Neuron (in vitro differentiated cells): ENCODE results near the gene PCDHGA12.
"Not testable (repeated sequence)": the region's sequence is repeated elsewhere in the genome, so short reads cannot be mapped to it uniquely, and the experiment has no call there.

Source experiments
- H2AFZ ChIP-seq: one replicate; pipeline ENCODE4 v1.6.1; 2013; ENCODE audit warnings: low read depth, mild to moderate bottlenecking, inconsistent platforms, low read length, moderate library complexity
- H3K27me3 ChIP-seq: one replicate; pipeline ENCODE4 v1.6.1; 2013; ENCODE audit warnings: low read length; ENCODE audit not compliant: insufficient read depth
- H3K36me3 ChIP-seq: one replicate; pipeline ENCODE4 v1.6.1; 2013; ENCODE audit warnings: low read length; ENCODE audit not compliant: insufficient read depth
- H3K4me1 ChIP-seq: one replicate; pipeline ENCODE4 v1.6.1; 2013; ENCODE audit warnings: low read length; ENCODE audit not compliant: insufficient read depth
- H3K4me3 ChIP-seq: 2 replicates; pipeline ENCODE4 v1.5.1; 2013; ENCODE audit warnings: mild to moderate bottlenecking, low read length, moderate library complexity
- H3K9me3 ChIP-seq: one replicate; pipeline ENCODE4 v1.6.1; 2013; ENCODE audit warnings: low read length

PCDHGA12 gene

DNA sequence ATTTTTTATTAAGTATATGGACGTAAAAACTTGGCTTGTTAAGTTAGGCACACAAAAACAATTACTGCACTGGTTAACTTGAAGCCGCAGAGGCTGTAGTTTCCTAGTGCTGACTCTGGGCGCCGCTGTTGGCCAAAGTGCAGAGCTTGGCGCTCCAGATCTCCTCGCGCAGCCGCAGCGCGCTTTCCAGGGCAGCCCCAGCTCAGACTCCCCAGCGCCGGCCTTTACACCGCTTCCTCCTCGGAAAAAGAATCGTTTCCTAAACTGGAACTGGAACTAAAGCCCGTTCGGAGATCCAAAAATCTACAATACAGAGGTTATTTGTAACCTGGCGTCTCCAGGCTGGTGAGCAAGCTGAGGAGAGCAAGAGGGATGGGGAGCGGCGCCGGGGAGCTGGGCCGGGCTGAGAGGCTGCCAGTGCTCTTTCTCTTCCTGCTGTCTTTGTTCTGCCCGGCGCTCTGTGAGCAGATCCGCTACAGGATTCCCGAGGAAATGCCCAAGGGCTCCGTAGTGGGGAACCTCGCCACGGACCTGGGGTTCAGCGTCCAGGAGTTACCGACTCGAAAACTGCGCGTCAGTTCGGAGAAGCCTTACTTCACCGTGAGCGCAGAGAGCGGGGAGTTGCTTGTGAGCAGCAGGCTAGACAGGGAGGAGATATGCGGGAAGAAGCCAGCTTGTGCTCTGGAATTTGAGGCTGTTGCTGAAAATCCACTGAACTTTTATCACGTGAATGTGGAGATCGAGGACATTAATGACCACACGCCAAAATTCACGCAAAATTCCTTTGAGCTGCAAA, 32.4 kb upstream of the PCDHGA12 start, which contains the start of gene PCDHGB5:
Gene PCDHGB5 (plus strand): TSS at position 192 of the 796 bp plus-strand sequence. CDS start 181 bp downstream, at position 373.
- peaks cover 34% of the 10 kb centered on the region for H3K9me3 ChIP-seq
- H2AFZ ChIP-seq, H3K4me3 ChIP-seq, H3K4me1 ChIP-seq, H3K36me3 ChIP-seq, H3K27me3 ChIP-seq: not testable (repeated sequence)

DNA sequence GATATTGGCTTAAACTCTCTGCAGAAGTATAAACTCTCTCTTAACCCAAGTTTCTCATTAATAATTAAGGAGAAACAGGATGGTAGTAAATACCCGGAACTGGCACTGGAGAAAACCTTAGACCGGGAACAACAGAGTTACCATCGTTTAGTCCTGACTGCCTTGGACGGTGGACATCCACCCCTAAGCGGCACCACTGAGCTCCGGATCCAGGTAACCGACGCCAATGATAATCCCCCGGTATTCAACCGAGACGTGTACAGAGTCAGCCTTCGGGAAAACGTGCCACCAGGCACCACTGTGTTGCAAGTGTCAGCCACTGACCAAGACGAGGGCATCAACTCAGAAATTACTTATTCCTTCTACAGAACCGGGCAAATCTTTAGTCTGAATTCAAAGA, 31.7 kb upstream of the PCDHGA12 start:
- no peak overlapping the region for H3K4me3 ChIP-seq

DNA sequence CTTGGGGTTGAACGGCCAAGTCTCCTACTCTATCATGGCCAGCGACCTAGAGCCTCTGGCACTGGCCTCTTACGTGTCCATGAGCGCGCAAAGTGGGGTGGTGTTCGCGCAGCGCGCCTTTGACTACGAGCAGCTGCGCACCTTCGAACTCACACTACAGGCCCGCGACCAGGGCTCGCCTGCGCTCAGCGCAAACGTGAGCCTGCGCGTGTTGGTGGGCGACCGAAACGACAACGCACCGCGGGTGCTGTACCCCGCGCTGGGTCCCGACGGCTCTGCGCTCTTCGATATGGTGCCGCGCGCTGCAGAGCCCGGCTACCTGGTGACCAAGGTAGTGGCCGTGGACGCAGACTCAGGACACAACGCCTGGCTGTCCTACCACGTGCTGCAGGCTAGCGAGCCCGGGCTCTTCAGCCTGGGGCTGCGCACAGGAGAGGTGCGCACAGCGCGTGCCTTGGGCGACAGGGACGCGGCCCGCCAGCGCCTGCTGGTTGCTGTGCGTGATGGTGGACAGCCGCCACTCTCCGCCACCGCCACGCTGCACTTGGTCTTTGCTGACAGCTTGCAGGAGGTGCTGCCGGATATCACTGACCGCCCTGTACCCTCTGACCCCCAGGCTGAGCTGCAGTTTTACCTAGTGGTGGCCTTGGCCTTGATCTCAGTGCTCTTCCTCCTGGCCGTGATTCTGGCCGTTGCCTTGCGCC, 30.6 kb upstream of the PCDHGA12 start:
- Histone ChIP-seq H3K36me3 (no peaks in the 10 kb centered on the region), H2AFZ (no peak overlapping the region), H3K4me1 (no peaks in the 10 kb centered on the region), H3K9me3 (peaks cover 31% of the 10 kb centered on the region), H3K27me3 (no peaks in the 10 kb centered on the region), H3K4me3 (no peak overlapping the region)

More for the DNA sequence above, 31.7 kb upstream of the PCDHGA12 start:
- Histone ChIP-seq H3K27me3 (no peaks in the 10 kb centered on the region), H2AFZ (no peak overlapping the region), H3K4me1 (no peaks in the 10 kb centered on the region), H3K9me3 (peaks cover 33% of the 10 kb centered on the region), H3K36me3 (peaks cover 1% of the 10 kb centered on the region)

DNA sequence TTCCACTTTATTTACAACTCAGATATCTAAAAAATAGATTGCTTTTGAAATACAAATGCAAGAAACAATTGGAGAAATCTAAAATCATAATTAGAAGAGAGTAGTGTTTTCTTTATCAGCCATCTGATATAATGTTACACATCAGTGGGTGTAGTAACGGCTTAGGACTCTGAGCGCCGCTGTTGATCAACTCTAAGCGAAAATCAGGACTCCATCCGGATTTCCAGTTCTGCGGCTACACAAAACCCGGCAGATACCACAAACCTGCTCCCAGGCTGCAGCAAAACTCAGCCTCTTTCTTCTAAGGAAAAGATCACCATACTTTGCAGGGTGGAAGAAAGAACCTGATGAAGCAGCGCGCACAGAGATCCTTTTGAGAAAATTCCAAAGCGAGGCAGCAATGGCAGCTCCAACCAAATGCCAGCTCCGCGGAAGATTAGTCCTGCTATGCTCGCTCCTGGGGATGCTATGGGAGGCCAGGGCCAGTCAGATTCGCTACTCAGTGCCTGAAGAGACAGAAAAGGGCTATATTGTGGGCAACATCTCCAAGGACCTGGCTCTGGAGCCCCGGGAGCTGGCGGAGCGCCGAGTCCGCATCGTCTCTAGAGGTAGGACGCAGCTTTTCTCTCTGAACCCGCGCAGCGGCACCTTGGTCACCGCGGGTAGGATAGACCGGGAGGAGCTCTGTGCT, 27.6 kb upstream of the PCDHGA12 start, which contains the start of gene PCDHGA9:
Gene PCDHGA9 (plus strand): TSS at position 226 of the 691 bp plus-strand sequence. CDS start 175 bp downstream, at position 401.
- no peaks in the 10 kb centered on the region for H3K27me3 ChIP-seq
- H3K36me3 ChIP-seq = no peaks in the 10 kb centered on the region
- H3K9me3 ChIP-seq = peaks cover 34% of the 10 kb centered on the region
- H3K4me3 ChIP-seq = no peak within 1 kb of the TSS
- H2AFZ ChIP-seq = no peak within 1 kb of the TSS
- H3K4me1 ChIP-seq = no peaks in the 10 kb centered on the region

DNA sequence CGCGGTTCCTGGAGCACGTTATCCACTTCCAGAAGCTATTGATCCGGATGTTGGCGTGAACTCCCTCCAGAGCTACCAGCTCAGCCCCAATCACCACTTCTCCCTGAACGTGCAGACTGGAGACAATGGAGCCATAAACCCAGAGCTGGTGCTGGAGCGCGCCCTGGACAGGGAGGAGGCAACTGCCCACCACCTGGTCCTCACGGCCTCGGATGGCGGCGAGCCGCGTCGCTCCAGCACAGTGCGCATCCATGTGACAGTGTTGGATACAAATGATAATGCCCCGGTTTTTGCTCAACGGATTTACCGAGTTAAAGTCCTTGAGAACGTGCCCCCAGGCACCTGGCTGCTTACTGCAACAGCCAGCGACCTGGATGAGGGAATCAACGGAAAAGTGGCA, 26.9 kb upstream of the PCDHGA12 start:
- no peaks in the 10 kb centered on the region for H3K27me3 ChIP-seq
- no peaks in the 10 kb centered on the region for H3K4me1 ChIP-seq
- no peaks in the 10 kb centered on the region for H3K36me3 ChIP-seq
- no peak overlapping the region for H2AFZ ChIP-seq
- H3K4me3 ChIP-seq = no peak overlapping the region
- peaks cover 34% of the 10 kb centered on the region for H3K9me3 ChIP-seq

DNA sequence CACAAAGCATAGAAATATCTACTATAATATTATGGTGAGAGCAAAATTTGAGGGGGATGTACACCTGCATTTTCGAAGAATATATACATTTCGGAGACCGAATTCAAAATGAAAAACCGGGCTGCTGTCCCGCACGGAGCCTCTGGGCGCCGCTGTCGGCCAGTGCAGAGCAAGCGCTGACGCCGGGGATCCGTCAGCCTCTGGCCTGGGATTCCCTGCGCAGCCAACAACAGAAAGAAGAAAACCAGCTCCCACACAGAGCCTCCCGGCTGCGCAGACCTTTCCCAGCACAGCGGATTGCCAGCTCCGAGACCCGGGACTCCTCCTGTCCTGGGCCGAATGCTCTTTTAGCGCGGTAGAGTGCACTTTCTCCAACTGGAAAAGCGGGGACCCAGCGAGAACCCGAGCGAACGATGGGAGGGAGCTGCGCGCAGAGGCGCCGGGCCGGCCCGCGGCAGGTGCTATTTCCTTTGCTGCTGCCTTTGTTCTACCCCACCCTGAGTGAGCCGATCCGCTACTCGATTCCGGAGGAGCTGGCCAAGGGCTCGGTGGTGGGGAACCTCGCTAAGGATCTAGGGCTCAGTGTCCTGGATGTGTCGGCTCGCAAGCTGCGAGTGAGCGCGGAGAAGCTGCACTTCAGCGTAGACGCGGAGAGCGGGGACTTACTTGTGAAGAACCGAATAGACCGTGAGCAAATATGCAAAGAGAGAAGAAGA, 22.4 kb upstream of the PCDHGA12 start, which contains the start of gene PCDHGB6:
Gene PCDHGB6 (plus strand): TSS at position 232 of the 716 bp plus-strand sequence. CDS start 182 bp downstream, at position 414.
- Histone ChIP-seq H3K4me3 (peak within 1 kb of the TSS; percentile 43), H3K9me3 (peaks cover 44% of the 10 kb centered on the region)
- not testable (repeated sequence) for H3K4me1 ChIP-seq, H3K36me3 ChIP-seq, H2AFZ ChIP-seq, H3K27me3 ChIP-seq

DNA sequence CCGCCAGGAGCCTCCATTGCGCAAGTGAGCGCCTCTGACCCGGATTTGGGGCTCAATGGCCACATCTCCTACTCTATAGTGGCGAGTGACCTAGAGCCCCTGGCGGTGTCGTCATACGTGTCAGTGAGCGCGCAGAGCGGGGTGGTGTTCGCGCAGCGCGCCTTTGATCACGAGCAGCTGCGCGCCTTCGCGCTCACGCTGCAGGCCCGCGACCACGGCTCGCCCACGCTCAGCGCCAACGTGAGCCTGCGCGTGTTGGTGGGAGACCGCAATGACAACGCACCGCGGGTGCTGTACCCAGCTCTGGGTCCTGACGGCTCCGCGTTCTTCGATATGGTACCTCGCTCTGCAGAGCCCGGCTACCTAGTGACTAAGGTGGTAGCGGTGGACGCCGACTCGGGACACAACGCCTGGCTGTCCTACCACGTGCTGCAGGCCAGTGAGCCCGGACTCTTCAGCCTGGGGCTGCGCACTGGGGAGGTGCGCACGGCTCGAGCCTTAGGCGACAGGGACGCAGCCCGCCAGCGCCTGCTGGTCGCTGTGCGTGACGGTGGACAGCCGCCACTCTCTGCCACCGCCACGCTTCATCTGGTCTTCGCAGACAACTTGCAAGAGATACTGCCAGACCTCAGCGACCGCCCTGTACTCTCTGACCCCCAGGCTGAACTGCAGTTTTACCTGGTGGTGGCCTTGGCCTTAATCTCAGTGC, 20.6 kb upstream of the PCDHGA12 start:
- H3K4me3 ChIP-seq = no peak overlapping the region
- no peak overlapping the region for H2AFZ ChIP-seq
- H3K27me3 ChIP-seq = no peaks in the 10 kb centered on the region
- peaks cover 11% of the 10 kb centered on the region for H3K36me3 ChIP-seq
- peaks cover 47% of the 10 kb centered on the region for H3K9me3 ChIP-seq
- H3K4me1 ChIP-seq = no peaks in the 10 kb centered on the region

DNA sequence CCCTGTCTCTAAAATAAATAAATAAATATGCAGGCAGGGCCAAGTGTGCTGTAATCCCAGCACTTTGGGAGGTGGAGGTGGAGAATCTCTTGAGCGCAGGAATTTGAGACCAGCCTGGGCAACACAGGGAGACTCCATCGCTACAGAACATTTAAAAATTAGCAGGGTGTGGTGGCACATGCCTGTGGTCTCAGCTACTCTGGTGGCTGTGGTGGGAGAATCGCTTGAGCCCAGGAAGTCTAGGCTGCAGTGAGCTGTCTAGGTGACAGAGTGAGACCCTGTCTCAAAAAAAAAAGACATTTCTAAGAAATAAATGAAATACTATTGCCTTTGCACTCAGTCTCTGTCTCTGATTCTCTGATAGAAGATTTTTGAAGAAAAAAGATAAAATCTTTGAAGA, 18.7 kb upstream of the PCDHGA12 start:
- H3K4me1 ChIP-seq = no peaks in the 10 kb centered on the region
- H2AFZ ChIP-seq = no peak overlapping the region
- H3K9me3 ChIP-seq = peaks cover 44% of the 10 kb centered on the region
- H3K4me3 ChIP-seq = peak overlapping the region; percentile 20
- H3K36me3 ChIP-seq = peaks cover 13% of the 10 kb centered on the region
- no peaks in the 10 kb centered on the region for H3K27me3 ChIP-seq

DNA sequence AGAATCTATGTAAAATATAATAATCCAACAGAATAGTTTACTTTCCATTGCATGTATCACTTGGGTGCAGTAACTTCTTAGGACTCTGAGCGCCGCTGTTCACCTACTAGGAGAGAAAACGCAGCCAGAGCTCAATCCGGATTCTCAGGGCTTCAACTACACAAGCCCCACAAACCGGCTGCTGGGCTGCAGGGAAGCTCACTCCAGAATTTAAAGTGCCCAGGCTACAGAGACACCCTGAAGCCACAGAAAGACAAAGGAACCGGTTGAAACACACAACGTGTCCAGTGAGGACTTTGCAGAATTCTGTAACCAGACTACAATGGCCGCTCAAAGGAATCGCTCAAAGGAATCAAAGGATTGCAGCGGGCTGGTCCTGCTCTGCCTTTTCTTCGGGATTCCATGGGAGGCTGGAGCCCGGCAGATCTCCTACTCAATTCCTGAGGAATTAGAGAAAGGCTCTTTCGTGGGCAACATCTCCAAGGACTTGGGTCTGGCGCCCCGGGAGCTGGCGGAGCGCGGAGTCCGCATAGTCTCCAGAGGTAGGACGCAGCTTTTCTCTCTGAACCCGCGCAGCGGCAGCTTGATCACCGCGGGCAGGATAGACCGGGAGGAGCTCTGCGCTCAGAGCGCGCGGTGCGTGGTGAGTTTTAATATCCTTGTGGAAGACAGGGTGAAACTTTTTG, 17.3 kb upstream of the PCDHGA12 start, which contains the start of gene PCDHGA10:
Gene PCDHGA10 (plus strand): TSS at position 134 of the 686 bp plus-strand sequence. CDS start 189 bp downstream, at position 323.
- Histone ChIP-seq H2AFZ (no peak within 1 kb of the TSS), H3K36me3 (peaks cover 13% of the 10 kb centered on the region), H3K4me3 (peak within 1 kb of the TSS; percentile 56), H3K27me3 (no peaks in the 10 kb centered on the region), H3K4me1 (no peaks in the 10 kb centered on the region), H3K9me3 (peaks cover 52% of the 10 kb centered on the region)

DNA sequence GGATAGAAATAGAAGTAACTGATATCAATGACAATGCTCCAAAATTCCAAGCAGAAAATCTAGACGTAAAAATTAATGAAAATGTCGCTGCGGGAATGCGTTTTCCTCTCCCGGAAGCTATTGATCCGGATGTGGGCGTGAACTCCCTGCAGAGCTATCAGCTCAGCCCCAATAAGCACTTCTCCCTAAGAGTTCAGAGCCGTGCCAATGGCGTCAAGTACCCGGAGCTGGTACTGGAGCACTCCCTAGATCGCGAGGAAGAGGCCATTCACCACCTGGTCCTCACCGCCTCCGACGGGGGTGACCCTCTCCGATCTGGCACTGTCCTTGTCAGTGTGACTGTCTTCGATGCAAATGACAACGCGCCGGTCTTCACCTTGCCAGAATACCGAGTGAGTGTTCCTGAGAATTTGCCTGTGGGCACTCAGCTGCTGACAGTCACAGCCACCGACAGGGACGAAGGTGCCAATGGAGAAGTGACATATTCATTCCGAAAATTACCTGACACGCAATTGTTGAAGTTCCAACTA, 16.7 kb upstream of the PCDHGA12 start:
- H3K4me3 ChIP-seq = peak overlapping the region; percentile 56
- H3K9me3 ChIP-seq = peaks cover 58% of the 10 kb centered on the region
- H3K36me3 ChIP-seq = peaks cover 18% of the 10 kb centered on the region
- H3K27me3 ChIP-seq = no peaks in the 10 kb centered on the region
- H3K4me1 ChIP-seq = no peaks in the 10 kb centered on the region
- H2AFZ ChIP-seq = no peak overlapping the region

DNA sequence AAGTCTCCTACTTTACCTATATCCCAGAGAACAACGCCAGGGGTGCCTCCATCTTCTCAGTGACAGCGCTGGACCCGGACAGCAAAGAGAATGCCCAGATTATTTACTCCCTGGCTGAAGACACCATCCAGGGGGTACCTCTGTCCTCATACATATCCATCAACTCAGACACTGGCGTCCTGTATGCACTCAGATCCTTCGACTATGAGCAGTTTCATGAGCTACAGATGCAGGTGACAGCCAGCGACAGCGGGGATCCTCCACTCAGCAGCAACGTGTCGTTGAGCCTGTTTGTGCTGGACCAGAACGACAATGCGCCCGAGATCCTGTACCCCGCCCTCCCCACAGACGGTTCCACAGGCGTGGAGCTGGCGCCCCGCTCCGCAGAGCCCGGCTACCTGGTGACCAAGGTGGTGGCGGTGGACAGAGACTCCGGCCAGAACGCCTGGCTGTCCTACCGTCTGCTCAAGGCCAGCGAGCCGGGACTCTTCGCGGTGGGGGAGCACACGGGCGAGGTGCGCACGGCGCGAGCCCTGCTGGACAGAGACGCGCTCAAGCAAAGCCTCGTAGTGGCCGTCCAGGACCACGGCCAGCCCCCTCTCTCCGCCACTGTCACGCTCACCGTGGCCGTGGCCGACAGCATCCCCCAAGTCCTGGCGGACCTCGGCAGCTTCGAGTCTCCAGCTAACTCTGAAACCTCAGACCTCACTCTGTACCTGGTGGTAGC, 15.6 kb upstream of the PCDHGA12 start:
- not testable (repeated sequence) for H3K27me3 ChIP-seq, H3K4me3 ChIP-seq, H2AFZ ChIP-seq, H3K4me1 ChIP-seq
- peaks cover 29% of the 10 kb centered on the region for H3K36me3 ChIP-seq
- H3K9me3 ChIP-seq = peaks cover 58% of the 10 kb centered on the region
